BE2C (cell line): ENCODE data around the gene SFMBT2.

ENCODE experiments used
- DNase-seq: peaks from one replicate; pipeline ENCODE4 v3.0.0-alpha.2; 2020
- H3K27me3 ChIP-seq: fragments of 250-450 bp; sonication (Bioruptor Pico); 2 replicates; pipeline ENCODE4 v1.5.1; 2020; ENCODE audit warnings: mild to moderate bottlenecking
- H3K36me3 ChIP-seq: fragments of 250-450 bp; sonication (Bioruptor Pico); 2 replicates; pipeline ENCODE4 v1.5.1; 2020; ENCODE audit warnings: mild to moderate bottlenecking
- H3K4me1 ChIP-seq: fragments of 250-450 bp; sonication (Bioruptor Pico); 2 replicates; pipeline ENCODE4 v1.5.1; 2020
- H3K4me3 ChIP-seq: 2 replicates; pipeline ENCODE4 v1.5.1; 2011; ENCODE audit warnings: low read depth, low read length
- H3K9me3 ChIP-seq: fragments of 250-450 bp; sonication (Bioruptor Pico); 2 replicates; pipeline ENCODE4 v1.5.1; 2020
- CTCF ChIP-seq: IDR thresholded peaks from 2 replicates; pipeline ENCODE4 v1.5.1; 2012; ENCODE audit warnings: mild to moderate bottlenecking, low read depth, low read length

The SFMBT2 gene

GRCh38 chr10:7164955-7165354 lies 245.9 kb downstream of the SFMBT2 start:
- no peak for DNase-seq
- no peaks in the 10 kb centered on the region for H3K9me3 ChIP-seq
- no peaks in the 10 kb centered on the region for H3K27me3 ChIP-seq
- TF ChIP-seq CTCF = no peak
- H3K4me3 ChIP-seq = no peak overlapping the region
- H3K36me3 ChIP-seq = peaks cover 24% of the 10 kb centered on the region
- no peaks in the 10 kb centered on the region for H3K4me1 ChIP-seq

- TF ChIP-seq CTCF = no peak
- Histone ChIP-seq H3K4me3 (no peak overlapping the region), H3K27me3 (no peaks in the 10 kb centered on the region), H3K4me1 (no peaks in the 10 kb centered on the region), H3K36me3 (peaks cover 29% of the 10 kb centered on the region), H3K9me3 (no peaks in the 10 kb centered on the region)
- DNase-seq = no peak
These were observed 248.5 kb downstream of the SFMBT2 start for GRCh38 chr10:7162331-7162730.

GRCh38 chr10:7161484-7162250 lies 249.2 kb downstream of the SFMBT2 start:
- H3K4me3 ChIP-seq = no peak overlapping the region
- no peak for TF ChIP-seq CTCF
- H3K4me1 ChIP-seq = no peaks in the 10 kb centered on the region
- peaks cover 29% of the 10 kb centered on the region for H3K36me3 ChIP-seq
- H3K27me3 ChIP-seq = no peaks in the 10 kb centered on the region
- DNase-seq = no peak
- H3K9me3 ChIP-seq = no peaks in the 10 kb centered on the region

- Histone ChIP-seq H3K9me3 (no peaks in the 10 kb centered on the region), H3K4me1 (no peaks in the 10 kb centered on the region), H3K36me3 (peaks cover 29% of the 10 kb centered on the region), H3K27me3 (no peaks in the 10 kb centered on the region), H3K4me3 (no peak overlapping the region)
- no peak for TF ChIP-seq CTCF
- DNase-seq = no peak
These were observed 250.9 kb downstream of the SFMBT2 start for GRCh38 chr10:7159928-7160327.

GRCh38 chr10:7159517-7159916 lies 251.3 kb downstream of the SFMBT2 start:
- no peaks in the 10 kb centered on the region for H3K27me3 ChIP-seq
- no peaks in the 10 kb centered on the region for H3K9me3 ChIP-seq
- H3K4me3 ChIP-seq = no peak overlapping the region
- no peak for DNase-seq
- H3K36me3 ChIP-seq = peaks cover 29% of the 10 kb centered on the region
- H3K4me1 ChIP-seq = no peaks in the 10 kb centered on the region
- no peak for TF ChIP-seq CTCF

- no peaks in the 10 kb centered on the region for H3K27me3 ChIP-seq
- TF ChIP-seq CTCF = no peak
These were observed 253.7 kb downstream of the SFMBT2 start for GRCh38 chr10:7157091-7157490.

More at GRCh38 chr10:7157091-7157490, 253.7 kb downstream of the SFMBT2 start:
- no peak for DNase-seq
- Histone ChIP-seq H3K9me3 (no peaks in the 10 kb centered on the region), H3K4me3 (no peak overlapping the region), H3K4me1 (no peaks in the 10 kb centered on the region), H3K36me3 (peaks cover 17% of the 10 kb centered on the region)
